Stimulated activated CD4-positive, alpha-beta T cell treated with anti-CD3 and anti-CD28 coated beads, Interleukin-2, amount 100 ng/mL, for 48 hours (primary cell): Measurements from ENCODE around the gene ABR.

Experiments
- DNase-seq, 2 donors: peaks; one replicate each; pipeline ENCODE4 v3.0.0-alpha.2; 2020

The ABR gene

DNA sequence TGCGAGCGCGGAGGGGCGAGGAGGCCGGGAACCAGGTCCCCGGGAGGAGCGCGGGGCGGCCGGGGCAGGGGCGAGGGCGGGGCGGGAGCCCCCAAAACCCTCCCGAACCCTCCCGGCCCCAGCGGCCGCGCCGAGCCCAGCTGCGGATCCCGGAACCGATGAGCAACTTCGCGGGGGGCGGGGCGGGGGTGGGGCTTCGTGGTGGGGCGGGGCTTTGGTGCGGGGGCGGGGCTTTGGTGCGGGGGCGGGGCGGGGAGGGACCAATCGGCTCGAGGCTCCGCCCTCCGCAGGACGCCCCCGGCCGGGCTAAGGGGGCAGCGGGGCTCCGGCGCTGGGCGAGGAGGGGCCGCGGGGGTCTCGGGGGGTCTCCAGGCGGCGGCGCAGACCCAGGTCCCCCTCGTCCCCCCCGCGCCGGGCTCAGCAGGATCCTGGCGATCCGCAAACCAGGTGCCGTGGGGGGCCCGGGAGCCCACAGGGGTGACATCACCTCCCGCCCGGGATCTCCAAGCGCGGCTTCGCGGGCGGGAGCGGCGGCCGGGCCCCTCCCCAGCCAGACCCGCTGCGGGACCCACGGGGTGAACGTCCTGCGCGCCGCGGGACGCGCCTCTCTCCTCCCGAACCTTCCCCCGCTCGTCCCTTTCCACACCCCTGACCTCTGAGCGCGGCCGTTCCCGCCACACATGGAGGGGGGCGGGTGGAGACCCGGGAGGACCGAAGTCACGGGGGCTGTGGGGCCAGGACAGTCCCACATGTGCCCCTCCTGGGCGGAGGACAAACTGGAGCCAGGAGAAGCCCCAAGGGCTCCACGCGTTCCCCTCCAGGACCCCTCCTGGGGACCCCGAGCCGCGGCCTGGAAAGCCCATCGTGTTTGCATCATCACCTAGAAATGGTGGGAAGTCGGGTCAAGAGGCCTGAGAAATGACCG is at the start of gene ABR:
ABR (minus strand) TSS at position 164 of the 925 bp plus-strand sequence. CDS start 254 bp downstream, outside the sequence.
- peak in 1 of 2 donors; percentile 44 for DNase-seq

DNA sequence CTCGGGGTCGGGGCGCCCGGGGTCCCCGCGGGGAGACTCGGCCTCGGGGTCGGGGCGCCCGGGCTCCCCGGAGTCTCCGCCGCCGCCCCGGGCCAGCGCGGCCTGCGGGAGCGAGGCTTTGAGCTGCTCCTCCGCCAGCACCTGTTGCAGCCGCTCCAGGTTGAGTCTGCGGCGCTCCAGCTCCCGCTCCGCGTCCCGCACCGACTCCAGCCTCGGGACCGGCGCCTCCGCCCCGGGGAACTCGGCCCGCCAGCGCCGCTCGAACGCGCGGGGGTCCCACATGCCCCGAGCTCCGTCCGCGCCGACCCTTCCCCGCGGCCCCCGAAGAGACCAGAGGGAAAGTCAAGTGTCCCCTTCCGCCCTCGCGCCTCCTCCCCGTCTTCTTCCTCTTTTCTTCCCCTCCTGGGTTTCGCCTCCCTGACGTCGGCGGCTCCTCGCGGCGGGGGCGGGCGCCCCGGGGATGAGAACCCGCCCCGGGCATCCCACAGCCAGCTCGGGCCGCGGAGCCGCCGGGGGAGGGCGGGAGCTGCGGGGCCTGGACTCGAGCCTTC is 49.6 kb upstream of the ABR start:
- peak in 1 of 2 donors; percentile 18 for DNase-seq

DNA sequence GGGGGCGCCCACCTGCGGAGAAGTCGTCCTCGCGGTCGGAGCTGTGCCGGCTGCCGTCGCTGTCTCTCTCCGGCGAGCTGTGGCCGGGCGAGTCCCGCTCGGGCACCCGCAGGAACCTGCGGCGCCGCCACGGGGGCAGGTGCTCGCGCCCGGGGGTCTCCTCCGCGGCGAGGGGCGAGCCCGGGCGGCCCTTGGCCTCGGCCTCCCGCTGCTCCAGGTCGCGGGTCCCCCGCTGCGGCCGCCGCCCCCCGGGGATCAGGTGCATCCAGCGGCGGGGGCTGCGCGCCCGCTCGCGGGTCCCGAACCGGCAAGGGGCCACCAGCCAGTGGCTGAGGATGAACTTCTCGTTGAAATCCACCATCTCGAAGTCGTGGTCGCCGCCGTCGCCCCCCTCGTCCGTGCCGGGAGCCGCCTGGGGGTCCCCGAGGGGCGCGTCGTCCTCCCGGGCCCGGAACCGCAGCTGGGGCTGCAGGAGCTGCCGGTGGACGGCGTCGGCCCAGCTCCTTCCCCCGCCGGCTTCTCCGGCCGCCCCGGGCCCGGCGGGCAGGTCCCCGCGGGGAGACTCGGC is 49.1 kb upstream of the ABR start:
- DNase-seq: no peak

DNA sequence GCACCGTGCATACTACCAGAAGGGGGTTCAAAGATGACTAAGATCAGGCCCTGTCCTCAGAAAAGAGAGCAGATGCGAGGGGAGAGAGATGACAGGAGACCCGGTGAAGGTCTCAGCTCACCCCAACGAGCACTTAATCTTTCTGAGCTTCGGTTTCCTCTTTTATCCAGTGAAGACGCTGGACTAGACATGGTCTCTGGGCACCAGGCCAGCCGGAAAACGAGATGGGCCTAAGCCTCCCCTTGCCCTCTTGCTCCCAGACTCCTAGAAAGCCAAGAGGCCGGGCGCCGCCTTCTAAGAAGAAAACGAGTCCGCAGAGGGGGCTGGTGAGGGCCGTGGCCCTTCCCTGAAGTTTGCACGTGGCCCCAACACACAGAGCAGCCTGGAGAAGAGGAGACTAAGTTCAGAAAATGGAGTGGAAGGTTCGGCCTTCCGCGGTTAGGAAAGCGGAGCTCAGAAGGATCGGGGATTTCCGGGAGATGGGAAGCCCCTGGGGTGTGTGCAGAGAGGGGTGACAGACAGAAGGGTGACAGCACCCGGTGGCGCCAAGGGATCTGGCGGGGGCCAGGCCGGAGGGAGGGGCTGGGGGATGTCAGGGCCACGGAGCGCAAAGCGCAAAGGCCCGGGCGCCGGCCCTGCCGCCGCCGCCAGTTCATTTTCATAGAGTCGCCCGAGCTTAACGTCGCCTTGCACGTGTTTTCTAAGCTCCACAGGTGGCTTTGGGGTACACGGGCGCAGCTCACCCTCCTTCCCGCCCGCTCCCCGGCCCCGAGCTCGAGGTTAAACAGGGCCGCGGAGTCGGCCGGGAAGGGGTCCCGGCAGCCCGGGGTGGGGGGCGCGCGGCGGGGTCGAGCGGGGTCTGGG is 48.4 kb upstream of the ABR start:
- no peak for DNase-seq

DNA sequence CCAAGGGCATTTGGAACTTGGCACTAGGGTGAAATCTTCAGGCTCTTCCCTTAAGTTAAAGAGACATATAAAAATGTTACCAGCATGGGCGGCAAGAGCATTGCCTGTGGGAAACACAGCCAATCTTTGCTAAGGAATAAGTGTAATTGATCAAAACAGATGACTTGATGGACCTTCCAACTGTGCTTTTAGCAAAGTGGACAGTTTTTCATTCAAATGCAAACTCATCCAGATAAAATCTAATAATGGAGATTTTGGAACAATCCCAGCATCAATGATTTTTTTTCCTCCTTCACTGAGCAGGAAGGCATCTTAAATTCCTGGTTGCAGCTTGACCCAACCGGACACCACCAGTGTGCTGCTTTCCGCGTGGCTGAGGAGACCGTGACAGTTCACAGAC is 47.6 kb upstream of the ABR start:
- no peak for DNase-seq

DNA sequence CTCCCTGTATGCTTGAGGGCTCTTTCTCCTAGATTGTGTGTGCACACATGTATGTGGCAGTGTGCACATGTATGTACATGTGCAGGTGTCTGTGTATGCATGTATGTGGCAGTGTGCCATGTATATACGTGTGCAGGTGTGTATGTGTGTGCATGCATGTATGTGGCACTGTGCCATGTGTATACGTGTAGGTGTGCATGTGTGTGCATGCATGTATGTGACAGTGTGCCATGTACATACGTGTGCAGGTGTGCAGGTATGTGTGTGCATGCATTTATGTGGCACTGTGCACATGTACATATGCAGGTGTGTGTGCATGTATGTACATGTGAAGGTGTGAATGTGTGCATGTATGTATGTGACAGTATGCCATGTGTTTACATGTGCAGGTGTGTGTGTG is 46.5 kb upstream of the ABR start:
- DNase-seq: no peak

DNA sequence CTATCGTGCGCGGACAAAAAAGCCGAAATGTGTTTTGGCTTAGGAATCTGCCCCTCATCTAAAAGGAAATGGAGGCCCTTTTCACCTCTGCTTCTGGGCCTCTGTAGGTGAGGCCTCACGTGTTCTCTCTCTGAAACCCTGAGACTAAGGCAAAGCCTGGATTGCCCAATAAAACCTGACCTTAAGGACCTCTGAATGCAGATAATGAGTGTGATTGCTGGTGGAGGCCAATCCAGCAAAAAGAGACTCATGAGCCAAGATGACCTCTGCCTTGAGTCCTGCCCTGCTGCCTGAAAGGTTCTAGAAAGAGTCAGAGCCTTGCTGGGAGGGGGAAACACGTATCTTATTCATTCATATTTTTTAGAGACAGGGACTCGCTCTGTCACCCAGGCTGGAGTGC is 44.5 kb upstream of the ABR start:
- DNase-seq: no peak

DNA sequence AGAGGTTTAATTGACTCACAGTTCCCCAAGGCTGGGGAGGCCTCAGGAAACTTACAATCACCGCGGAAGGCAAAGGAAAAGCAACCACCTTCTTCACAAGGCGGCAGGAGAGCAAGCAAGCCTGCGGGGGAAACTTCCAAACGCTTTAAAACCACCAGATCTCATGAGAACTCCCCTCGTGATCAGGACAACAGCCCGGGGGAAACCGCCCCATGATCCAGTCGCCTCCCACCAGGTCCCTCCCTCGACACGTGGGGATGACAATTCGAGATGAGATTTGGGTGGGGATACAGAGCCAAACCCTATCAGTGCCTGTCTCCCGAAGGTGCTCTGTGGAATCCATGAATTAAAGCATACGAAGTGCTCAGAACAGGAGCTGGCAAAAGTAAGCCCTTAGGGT is 43.9 kb upstream of the ABR start:
- DNase-seq: no peak

DNA sequence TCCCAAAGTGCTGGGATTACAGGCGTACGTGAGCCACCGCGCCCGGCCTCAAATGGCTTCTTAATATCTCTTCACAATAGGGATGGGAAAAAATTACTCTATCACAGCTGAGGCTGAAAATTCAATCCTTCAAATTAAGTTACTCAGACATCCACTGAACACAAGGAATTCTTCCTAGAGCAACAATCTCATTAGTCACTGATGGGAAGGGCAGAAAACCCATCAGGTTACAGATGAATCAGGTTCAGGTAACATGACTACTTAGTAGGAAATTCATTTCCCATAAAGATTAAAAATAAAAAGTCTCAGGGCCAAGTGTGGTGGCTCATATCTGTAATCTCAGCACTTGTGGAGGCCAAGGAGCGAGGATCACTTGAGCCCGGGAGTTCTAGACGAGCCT is 42.5 kb upstream of the ABR start:
- DNase-seq: no peak

DNA sequence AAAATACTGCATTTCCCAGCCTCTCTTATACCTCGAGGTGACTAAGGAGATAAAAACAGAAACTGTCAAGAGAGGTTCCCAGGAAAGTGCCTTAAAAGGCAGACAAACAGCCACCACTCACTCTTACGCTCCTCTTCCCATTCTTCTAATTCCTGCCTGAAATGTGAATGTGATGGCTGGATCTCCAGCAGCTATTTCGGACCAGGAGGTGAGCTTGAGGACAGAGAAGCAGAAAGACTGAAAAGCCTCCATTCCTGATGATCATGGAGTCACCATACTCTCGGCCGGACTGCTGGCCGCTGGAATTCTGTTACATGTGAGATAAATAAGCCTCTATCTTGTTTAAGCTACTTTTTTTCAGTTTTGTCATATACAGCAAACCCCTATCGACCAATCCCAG is 41.4 kb upstream of the ABR start:
- no peak for DNase-seq

DNA sequence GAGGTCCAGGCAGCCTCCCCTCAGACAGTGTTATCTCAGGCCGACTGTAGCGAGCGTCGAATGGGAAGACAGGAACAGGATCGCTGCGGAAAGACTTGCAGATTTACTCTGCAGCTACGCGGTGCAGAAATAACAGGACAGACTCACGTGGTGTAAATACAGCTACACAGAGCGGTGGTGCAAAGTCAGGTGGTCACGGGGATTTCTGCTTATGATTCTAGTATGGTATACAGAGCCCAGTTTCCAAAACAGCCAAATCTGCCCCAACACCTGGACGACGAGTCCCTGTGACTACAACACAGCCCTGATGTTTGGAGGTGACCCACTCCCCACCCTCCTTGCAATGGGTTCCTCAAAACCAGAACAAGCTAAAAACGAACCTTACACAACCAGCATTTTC is 40.6 kb upstream of the ABR start:
- DNase-seq: no peak

DNA sequence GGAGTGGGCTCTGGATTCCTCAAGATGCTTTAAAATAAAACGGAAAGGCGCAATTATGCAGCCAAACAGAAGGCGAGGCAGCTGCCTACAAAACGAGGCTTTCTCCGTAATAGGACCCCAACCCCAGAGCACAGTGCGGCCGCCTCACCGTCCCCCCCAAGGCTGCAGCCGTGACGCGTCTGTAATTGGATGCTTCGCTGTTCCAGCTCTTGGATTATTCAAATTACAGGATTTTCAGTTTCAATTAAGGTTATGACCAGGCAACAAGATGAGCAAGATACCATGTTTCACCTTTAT is 37.3 kb upstream of the ABR start:
- DNase-seq: no peak

DNA sequence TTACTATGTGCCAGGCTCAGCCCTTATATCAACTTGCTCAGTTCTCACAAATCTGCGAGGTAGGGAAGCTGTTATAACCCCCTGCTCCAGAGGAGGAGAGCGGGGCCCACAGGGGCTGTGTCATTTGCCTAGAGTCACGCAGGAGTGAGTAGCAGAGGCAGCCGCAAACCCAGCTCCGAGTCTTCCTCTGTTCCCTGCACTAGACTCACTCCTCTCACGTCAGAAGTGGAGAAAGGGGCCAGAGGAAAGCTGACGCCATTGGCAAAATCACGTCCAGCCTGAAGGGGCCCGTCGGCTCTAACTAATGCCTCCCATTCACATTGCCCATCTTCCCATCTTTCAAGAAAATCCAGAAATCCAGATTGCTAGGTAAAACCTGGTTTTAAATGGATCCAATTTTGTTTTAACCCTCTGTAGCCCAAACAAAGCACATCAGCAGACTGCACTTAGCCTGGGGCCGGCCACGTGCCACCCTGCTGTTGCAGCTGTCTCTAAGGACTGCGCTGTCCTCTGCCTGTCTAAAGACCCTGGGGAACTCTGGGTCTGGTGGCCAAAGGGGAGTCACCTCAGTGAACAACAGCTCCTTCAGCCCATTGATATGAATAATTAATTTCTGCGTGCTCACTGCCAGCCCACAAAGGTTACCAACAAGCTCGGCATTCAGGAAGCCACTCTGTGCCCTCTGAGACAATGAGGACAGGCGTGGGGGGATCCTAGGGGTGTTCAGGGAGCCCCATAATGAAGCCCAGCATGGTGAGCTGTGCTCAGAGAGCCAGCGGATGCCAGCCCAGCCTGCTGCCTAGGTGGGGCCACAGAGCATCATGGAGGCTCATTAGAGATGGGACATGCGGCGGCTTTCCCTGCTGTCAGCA is 36.7 kb upstream of the ABR start:
- no peak for DNase-seq

DNA sequence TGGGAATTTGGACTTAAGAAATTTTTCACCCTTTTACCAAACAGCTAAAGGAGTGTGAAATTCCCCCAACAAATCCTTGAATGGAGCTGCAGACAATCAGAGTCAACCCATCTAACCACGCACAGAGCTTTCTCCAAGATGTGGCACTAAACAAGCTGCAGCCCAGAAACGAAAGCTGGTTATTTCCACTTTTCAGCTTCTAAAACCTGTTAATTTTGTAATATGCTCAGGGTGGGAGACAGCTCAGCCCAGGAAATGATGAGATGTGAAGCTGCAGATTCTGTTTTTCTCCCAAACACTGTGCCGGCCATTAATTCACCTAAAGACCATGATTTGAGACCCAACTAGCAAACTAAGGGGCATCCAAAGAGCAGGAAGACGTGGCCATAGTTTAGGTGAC is 33.2 kb upstream of the ABR start:
- DNase-seq: no peak

DNA sequence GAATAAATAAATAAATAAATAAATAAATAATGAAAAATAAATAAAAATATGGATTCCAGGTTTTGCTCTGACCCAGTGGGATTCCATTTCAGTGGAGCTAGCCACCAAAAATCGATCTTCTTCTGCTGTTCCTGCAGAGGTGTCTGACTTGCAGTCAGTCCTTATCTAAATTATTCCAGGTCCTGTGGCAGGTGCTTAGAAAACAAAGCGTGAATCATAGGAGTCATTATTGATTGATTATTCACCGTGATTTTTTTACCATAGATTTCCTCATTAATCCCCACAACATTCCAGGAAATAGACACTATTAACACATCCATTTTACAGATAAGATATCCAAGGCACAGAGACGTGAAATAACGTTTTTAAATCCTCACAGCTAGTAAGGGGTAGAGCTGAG is 31.5 kb upstream of the ABR start:
- no peak for DNase-seq

DNA sequence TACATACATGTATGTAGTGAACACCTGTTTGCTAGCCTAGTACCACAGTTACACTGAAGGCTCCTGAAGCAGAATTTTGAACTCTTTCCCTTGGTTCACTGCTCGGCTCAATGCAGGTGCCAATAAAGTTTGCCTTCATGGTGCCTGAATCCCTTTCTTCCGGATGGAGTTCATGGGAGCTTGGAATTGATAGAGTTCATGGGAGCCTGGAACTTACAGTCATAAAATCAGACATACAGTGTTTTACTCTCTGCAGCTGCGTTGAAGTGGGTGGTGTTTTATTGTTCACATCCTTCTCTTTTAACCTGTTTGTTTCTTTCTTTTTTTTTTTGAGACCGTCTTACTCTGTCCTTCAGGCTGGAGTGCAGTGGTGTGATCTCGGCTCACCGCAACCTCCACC is 29.2 kb upstream of the ABR start:
- DNase-seq: no peak

DNA sequence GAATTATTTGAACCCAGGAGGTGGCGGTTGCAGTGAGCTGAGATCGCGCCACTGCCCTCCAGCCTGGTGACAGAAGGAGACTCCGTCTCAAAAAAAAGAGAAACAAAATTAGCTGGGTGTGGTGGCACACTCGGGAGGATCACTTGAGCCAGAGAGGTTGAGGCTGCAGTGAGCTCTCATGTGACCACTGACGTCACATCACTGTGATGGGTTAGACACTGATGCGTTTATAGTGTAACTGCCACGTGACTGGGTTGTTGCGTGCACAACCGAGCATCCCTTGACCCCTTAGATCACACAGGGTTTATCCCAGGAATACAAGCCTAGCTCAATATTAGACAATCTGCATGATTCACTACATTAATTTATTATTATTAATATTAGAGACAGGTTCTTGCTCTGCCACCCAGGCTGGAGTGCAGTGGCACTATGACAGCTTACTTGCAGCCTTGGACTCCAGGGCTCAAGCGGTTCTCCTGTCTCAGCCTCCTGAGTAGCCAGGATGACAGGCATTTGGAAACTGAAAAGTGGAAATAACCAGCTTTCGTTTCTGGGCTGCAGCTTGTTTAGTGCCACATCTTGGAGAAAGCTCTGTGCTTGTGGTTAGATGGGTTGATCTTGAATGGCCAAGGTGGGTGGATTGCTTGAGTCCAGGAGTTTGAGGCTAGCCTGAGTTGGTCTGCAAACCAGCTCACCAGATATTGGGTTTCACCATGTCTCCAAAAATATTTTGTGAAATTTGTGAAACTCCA is 26.4 kb upstream of the ABR start:
- no peak for DNase-seq

DNA sequence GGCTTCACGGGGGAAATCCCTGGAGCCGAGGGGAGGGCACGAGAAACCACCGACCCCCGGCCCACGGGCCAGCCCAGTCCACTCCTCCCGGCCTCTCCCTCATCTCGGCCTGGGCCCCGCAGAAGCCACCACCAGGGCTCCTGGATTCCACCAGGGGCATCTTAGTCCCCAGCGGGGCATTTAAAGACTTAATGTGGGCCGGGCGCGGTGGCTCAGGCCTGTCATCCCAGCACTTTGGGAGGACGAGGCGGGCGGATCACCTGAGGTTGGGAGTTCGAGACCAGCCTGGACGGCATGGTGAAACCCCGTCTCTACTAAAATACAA is 24.1 kb upstream of the ABR start:
- no peak for DNase-seq

DNA sequence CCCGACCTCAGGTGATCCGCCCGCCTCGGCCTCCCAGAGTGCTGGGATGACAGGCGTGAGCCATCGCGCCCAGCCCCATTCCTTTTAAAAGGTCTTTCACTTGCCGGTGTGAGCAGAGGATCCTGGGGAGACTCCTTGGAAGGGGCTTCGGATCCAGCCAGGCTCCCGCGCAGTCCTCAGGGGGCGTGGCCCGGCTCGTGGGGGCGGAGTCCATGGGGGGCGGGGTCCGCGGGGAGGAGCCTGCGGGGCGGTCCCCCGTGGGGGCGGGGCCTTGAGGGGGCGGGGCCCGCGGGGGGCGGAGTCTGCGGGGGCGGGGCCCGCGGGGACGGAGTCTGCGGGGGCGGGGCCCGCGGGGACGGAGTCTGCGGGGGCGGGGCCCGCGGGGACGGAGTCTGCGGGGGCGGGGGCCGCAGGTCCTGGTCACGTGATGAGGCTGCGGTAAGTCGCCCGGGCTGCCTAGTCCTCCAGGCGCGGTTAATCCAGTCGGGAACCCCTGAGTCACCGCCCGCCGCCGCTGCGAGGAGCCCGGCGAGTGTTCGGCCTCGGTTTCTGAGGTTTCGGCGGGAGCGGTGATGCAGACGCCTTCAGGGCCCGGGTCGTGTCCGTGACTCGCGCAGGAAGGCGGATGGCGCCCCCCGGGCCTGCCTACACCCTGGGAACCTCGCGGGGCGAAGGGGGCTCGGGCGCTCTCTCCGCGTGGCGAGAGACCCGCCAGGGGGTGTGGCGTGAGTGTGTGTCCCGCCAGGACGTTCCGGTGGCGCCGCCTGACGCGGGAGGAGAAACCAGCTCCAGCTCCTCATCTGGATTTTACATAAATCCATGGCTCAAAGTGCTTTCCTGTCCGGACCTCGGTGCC is 23.6 kb upstream of the ABR start:
- peak; percentile 37 to 38 for DNase-seq

DNA sequence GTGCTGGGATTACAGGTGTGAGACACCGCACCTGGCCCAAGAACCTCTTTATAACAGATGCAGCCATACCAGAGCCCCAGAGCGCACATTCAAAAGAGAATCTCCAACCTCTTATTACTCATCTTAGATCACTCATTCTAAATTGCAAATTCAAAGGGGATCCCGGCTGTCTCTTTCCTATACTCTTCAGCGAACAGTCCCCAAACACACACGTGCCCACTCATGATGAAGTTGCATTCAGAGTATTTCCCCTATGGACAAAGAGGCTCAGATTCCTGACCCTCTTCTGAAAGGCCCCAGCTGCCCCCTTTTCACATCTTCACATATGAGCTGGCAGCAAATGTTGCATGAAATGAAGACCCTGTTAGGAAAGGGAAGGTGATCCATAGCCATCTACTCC is 22.5 kb upstream of the ABR start:
- DNase-seq: no peak

DNA sequence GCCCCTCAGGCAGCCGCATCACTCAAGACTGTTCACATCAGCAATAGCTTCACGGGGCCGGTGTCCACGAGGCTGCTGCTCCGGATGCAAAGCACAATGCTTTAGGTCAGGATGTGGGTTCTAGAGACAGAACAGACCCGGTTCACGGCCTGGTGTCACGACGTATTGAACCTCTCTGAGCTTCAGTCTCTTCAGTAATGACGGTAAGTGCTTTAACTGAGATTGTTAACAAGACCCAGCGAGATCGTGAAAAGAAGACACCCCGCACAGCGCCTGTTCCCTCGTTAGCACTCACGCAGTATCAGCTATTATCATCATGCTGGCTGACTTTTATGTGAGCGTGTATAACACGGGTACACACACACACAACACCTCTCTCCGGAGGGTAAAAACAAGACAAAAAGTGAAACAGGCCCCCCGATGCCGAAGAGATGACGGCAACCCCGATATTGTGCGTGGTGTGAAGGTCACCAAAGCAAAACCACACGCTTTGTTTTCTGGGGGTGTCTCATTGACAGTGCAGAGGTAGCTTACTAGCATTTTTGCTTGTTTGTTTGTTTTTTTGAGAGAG is 21.4 kb upstream of the ABR start:
- DNase-seq: no peak
